Ureter (tissue), 1 donor: ENCODE measurements around the gene BTRC. TPM values are rescaled to one million over a fixed set of nuclear protein-coding genes. Genes with fewer than 3 reads are reported as not detected.
"Not testable (repeated sequence)": the region's sequence is repeated elsewhere in the genome, so short reads cannot be mapped to it uniquely, and the experiment has no call there.

Experiments
- DNase-seq: peaks from one replicate; pipeline ENCODE4 v3.0.0-alpha.2; 2020; ENCODE audit warnings: low spot score
- total RNA-seq: library from RNA; stranded (reverse); gene quantifications from one replicate; pipeline ENCODE4 v1.2.4, GENCODE V29; 2023
- donor health status: DM: yes; HTN: yes; CAD: no.

The BTRC gene
- total RNA-seq, 1 donor from 2014 or later, result 30.9 TPM

GRCh38 chr10:101386659-101387259 is 32.8 kb downstream of the BTRC start:
- DNase-seq, result no peak

GRCh38 chr10:101388676-101389276 is 34.8 kb downstream of the BTRC start:
- DNase-seq, result no peak

GRCh38 chr10:101389532-101389931 is 35.6 kb downstream of the BTRC start:
- DNase-seq, result not testable (repeated sequence)

- no peak for DNase-seq
These were observed 36.1 kb downstream of the BTRC start for GRCh38 chr10:101389986-101390531.

- DNase-seq, result no peak
These were observed 39.4 kb downstream of the BTRC start for GRCh38 chr10:101393378-101393777.

GRCh38 chr10:101394524-101395133 is 40.7 kb downstream of the BTRC start:
- DNase-seq, result no peak

- no peak for DNase-seq
These were observed 43.2 kb downstream of the BTRC start for GRCh38 chr10:101397140-101397539.

GRCh38 chr10:101400585-101400984 is 46.6 kb downstream of the BTRC start:
- no peak for DNase-seq

- DNase-seq, result no peak
These were observed 48.7 kb downstream of the BTRC start for GRCh38 chr10:101402711-101403110.

GRCh38 chr10:101403161-101403560 is 49.2 kb downstream of the BTRC start:
- no peak for DNase-seq

- DNase-seq, result no peak
These were observed 51.0 kb downstream of the BTRC start for GRCh38 chr10:101405001-101405400.

GRCh38 chr10:101411598-101411997 is 57.6 kb downstream of the BTRC start:
- no peak for DNase-seq

GRCh38 chr10:101414034-101414433 is 60.1 kb downstream of the BTRC start:
- no peak for DNase-seq

- DNase-seq, result no peak
These were observed 61.9 kb downstream of the BTRC start for GRCh38 chr10:101415884-101416283.

GRCh38 chr10:101421967-101422366 is 68.0 kb downstream of the BTRC start:
- not testable (repeated sequence) for DNase-seq

- no peak for DNase-seq
These were observed 71.6 kb downstream of the BTRC start for GRCh38 chr10:101425535-101425934.

- DNase-seq, result no peak
These were observed 74.1 kb downstream of the BTRC start for GRCh38 chr10:101428036-101428435.

- DNase-seq, result no peak
These were observed 75.5 kb downstream of the BTRC start for GRCh38 chr10:101429423-101429822.

GRCh38 chr10:101436302-101436701 is 82.3 kb downstream of the BTRC start:
- DNase-seq, result no peak

- no peak for DNase-seq
These were observed 85.0 kb downstream of the BTRC start for GRCh38 chr10:101438881-101439391.

- no peak for DNase-seq
These were observed 87.8 kb downstream of the BTRC start for GRCh38 chr10:101441541-101442455.

GRCh38 chr10:101442456-101442800 is 88.5 kb downstream of the BTRC start:
- no peak for DNase-seq
